Fibroblast of skin of right biceps (primary cell): Measurements from ENCODE around the gene GRIK4.

Experiments used
- DNase-seq: peaks from one replicate; pipeline ENCODE4 v3.0.0-alpha.2; 2013

GRIK4 gene

GRCh38 chr11:120793806-120794479 is 282.4 kb downstream of the GRIK4 start:
- DNase-seq: no peak

- DNase-seq: no peak
Observed at GRCh38 chr11:120794748-120795147, 283.2 kb downstream of the GRIK4 start.

GRCh38 chr11:120795185-120795584 is 283.6 kb downstream of the GRIK4 start:
- no peak for DNase-seq

- no peak for DNase-seq
Observed at GRCh38 chr11:120797143-120797542, 285.6 kb downstream of the GRIK4 start.

- DNase-seq: no peak
Observed at GRCh38 chr11:120798854-120799253, 287.3 kb downstream of the GRIK4 start.

GRCh38 chr11:120800206-120800605 is 288.7 kb downstream of the GRIK4 start:
- DNase-seq: no peak

- DNase-seq: peak; percentile 44
Observed at GRCh38 chr11:120801801-120802689, 290.5 kb downstream of the GRIK4 start.

GRCh38 chr11:120805960-120806555 is 294.5 kb downstream of the GRIK4 start:
- DNase-seq: no peak

GRCh38 chr11:120807414-120808150 is 296.0 kb downstream of the GRIK4 start:
- DNase-seq: peak; percentile 91

- no peak for DNase-seq
Observed at GRCh38 chr11:120808616-120809050, 297.1 kb downstream of the GRIK4 start.

GRCh38 chr11:120810251-120810650 is 298.7 kb downstream of the GRIK4 start:
- peak; percentile 36 for DNase-seq

- DNase-seq: no peak
Observed at GRCh38 chr11:120811199-120811598, 299.7 kb downstream of the GRIK4 start.

GRCh38 chr11:120811731-120812130 is 300.2 kb downstream of the GRIK4 start:
- DNase-seq: no peak

GRCh38 chr11:120814531-120815318 is 303.2 kb downstream of the GRIK4 start:
- DNase-seq: no peak

- DNase-seq: no peak
Observed at GRCh38 chr11:120815319-120816100, 304.0 kb downstream of the GRIK4 start.

- no peak for DNase-seq
Observed at GRCh38 chr11:120816176-120816575, 304.6 kb downstream of the GRIK4 start.

GRCh38 chr11:120816711-120817110 is 305.2 kb downstream of the GRIK4 start:
- DNase-seq: no peak

GRCh38 chr11:120817158-120817557 is 305.6 kb downstream of the GRIK4 start:
- no peak for DNase-seq

GRCh38 chr11:120818097-120818496 is 306.5 kb downstream of the GRIK4 start:
- no peak for DNase-seq

- no peak for DNase-seq
Observed at GRCh38 chr11:120819003-120819402, 307.5 kb downstream of the GRIK4 start.
